IPS-18c (cell line): ENCODE data around the gene MRTO4.
"Not testable (repeated sequence)": the region's sequence is repeated elsewhere in the genome, so short reads cannot be mapped to it uniquely, and the experiment has no call there.

Experiments used
- H3K4me3 ChIP-seq: 2 replicates; pipeline ENCODE4 v1.7.0; 2013; ENCODE audit warnings: low read depth, mild to moderate bottlenecking, low read length, moderate library complexity; ENCODE audit not compliant: insufficient read depth
- H3K9me3 ChIP-seq: one replicate; pipeline ENCODE4 v1.6.1; 2013; ENCODE audit warnings: mild to moderate bottlenecking, low read length, moderate library complexity; ENCODE audit not compliant: control insufficient read depth, insufficient read depth

MRTO4 gene

GRCh38 chr1:19220080-19220846, 31.3 kb upstream of the MRTO4 start:
- no peak overlapping the region for H3K4me3 ChIP-seq
- H3K9me3 ChIP-seq = no peaks in the 10 kb centered on the region

- Histone ChIP-seq H3K4me3 (no peak overlapping the region), H3K9me3 (no peaks in the 10 kb centered on the region)
Measured at GRCh38 chr1:19220991-19221390, 30.6 kb upstream of the MRTO4 start.

DNA sequence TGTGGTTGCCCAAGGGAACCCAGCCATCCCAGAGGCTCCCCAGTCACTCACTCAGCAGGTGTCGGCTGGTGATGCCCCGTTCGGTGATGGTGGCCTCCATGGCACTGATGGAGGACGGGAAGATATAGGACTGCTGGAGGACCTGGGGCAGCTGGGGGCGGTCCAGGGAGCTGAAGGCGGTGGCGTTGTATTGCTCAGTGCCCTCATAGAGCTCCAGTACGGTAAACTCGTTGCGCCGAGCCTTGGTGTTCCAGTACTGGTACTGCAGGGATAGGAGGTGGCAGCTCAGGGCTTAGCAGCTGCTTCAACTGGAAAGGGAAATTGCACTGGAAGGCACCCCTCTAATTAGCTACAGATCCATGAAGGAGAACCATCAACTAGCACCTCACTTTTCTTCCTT, 29.0 kb upstream of the MRTO4 start:
- Histone ChIP-seq H3K9me3 (no peaks in the 10 kb centered on the region), H3K4me3 (no peak overlapping the region)

- no peaks in the 10 kb centered on the region for H3K9me3 ChIP-seq
- no peak overlapping the region for H3K4me3 ChIP-seq
Measured at GRCh38 chr1:19222979-19223824, 28.4 kb upstream of the MRTO4 start.

DNA sequence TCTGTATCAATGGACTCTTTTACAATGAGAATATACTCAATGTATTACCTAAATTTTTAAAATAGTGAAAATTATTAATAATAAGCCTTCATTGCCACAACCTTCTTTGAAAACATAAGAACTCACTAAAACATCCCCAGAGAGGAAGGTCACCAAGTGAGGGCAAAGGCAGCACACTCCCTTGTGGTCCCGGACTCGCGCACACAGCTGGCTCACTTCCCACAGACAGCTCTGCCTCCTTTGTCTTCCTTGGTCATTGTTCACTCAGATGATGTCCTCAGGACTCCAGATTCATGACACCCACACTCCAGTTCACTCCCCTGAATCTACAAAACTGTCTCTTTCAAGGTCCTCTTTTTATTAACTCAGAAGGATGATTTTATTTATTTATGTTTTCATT, 22.4 kb upstream of the MRTO4 start:
- Histone ChIP-seq H3K4me3 (no peak overlapping the region), H3K9me3 (no peaks in the 10 kb centered on the region)

DNA sequence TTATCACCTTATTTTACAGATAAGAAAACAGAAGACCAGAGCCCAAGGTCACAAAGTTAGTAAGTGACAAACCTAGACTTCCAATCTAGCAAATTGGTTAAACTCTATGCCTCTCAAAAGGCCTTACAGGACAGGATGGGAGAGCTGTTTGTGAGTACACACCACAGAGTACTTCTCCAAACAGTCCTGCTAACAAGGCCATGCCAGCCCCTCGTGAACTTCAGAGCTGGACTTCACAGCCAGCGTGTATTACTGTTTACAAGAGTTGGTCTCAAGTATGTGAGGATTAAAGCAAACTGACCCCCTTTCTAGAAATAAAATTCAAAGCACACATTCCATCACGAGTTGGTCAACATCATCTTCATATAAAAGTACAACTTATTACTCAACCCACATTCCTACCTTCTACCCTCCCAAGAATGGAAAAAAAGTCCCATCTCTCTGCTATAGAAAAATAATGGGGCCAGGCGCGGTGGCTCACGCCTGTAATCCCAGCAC, 21.7 kb upstream of the MRTO4 start:
- no peaks in the 10 kb centered on the region for H3K9me3 ChIP-seq
- no peak overlapping the region for H3K4me3 ChIP-seq

DNA sequence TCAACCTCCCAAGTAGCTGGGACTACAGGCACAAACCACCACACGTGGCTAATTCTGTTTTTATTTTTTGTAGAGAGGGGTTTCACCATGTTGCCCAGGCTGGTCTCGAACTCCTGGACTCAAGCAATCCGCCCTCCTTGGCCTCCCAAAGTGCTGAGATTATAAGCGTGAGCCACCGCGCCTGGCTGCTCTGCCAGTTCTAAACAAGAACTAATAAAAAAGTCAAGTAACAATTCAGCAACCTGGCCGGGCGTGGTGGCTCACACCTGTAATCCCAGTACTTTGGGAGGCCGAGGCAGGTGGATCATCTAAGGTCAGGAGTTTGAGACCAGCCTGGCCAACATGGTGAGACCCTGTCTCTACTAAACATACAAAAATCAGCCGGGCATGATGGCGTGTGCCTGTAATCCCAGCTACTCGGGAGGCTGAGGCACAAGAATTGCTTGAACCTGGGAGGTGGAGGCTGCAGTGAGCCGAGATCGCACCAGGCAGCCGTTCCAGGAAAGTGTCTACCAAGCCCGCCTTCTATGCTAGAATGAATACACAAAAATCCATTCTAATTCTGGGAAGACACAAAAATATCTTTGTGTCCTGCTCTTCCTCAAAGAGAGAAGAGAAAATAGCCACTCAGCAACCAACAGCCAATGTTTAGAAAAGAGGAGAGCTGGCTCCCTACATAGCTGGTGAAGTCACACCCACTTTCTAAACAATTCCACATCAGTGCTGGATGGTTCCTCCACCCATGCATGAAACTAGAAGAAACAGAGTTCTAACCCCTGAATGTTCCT, 19.7 kb upstream of the MRTO4 start:
- not testable (repeated sequence) for H3K4me3 ChIP-seq, H3K9me3 ChIP-seq

DNA sequence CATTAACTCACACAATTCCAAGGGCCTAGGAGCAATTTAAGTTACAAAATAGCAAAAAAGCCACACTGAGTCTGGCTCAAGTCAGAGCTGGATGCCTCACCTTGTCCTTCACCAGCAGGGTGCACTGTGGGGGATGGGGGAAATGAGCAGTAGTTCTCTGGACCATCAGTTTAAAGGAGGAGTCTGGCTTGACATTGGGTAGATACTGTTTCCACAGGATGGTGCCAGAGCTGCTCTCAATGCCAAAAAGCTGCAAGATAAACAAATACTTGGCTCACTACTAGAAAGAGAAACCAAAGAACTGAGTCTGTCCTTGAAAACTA, 19.1 kb upstream of the MRTO4 start:
- H3K9me3 ChIP-seq = no peaks in the 10 kb centered on the region
- H3K4me3 ChIP-seq = no peak overlapping the region

GRCh38 chr1:19234224-19234623, 17.4 kb upstream of the MRTO4 start:
- Histone ChIP-seq H3K4me3 (no peak overlapping the region), H3K9me3 (no peaks in the 10 kb centered on the region)

DNA sequence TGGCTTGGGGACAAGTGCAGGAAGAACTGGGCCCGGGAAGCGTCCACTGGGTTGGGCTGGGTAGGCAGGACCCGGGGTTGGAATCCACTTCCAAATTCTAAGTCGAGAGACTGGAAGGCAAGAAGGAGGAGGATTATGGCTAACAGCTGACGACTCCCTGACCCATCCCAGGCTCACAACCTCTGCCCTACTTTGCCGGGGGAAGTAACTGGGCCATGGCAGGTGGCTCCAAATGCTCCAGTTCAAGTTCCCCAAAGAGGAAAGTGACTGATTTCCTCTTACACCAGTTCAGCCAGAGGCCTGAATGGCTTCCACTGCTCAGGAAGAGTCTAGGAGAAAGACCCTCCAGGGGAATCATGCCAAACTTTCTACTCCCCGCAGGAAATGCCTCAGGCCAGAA, 11.7 kb upstream of the MRTO4 start:
- no peak overlapping the region for H3K4me3 ChIP-seq
- H3K9me3 ChIP-seq = no peaks in the 10 kb centered on the region

- H3K4me3 ChIP-seq = no peak overlapping the region
- H3K9me3 ChIP-seq = no peaks in the 10 kb centered on the region
Measured at GRCh38 chr1:19240673-19241538, 10.7 kb upstream of the MRTO4 start.

- H3K4me3 ChIP-seq = peak overlapping the region; percentile 99
- H3K9me3 ChIP-seq = no peaks in the 10 kb centered on the region
Measured at GRCh38 chr1:19250629-19251304, 838 bp upstream of the MRTO4 start.

DNA sequence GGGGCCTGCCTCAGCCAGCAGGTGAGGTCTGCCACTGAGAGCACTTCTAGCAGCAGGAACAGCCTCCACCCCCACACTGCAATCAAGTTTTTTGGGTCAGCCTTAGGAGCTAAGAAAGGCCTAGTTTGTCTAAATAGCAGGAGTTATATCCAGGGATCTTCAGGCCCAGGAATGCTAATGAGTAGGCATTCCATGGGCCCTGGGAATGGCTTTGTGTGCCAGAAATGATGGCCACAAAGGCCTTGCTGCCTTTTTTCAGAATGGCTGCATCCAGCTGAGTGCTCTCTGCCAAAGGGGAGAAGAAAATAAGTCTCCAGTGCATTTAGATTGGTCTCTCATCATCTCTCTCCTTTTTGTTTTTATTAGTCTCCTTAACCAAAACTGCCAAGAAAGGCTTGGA, 2.8 kb downstream of the MRTO4 start:
- Histone ChIP-seq H3K9me3 (no peaks in the 10 kb centered on the region), H3K4me3 (no peak overlapping the region)

- Histone ChIP-seq H3K9me3 (no peaks in the 10 kb centered on the region), H3K4me3 (no peak overlapping the region)
Measured at GRCh38 chr1:19255288-19255687, 3.7 kb downstream of the MRTO4 start.

- H3K9me3 ChIP-seq, H3K4me3 ChIP-seq: not testable (repeated sequence)
Measured at GRCh38 chr1:19256301-19256700, 4.7 kb downstream of the MRTO4 start.

DNA sequence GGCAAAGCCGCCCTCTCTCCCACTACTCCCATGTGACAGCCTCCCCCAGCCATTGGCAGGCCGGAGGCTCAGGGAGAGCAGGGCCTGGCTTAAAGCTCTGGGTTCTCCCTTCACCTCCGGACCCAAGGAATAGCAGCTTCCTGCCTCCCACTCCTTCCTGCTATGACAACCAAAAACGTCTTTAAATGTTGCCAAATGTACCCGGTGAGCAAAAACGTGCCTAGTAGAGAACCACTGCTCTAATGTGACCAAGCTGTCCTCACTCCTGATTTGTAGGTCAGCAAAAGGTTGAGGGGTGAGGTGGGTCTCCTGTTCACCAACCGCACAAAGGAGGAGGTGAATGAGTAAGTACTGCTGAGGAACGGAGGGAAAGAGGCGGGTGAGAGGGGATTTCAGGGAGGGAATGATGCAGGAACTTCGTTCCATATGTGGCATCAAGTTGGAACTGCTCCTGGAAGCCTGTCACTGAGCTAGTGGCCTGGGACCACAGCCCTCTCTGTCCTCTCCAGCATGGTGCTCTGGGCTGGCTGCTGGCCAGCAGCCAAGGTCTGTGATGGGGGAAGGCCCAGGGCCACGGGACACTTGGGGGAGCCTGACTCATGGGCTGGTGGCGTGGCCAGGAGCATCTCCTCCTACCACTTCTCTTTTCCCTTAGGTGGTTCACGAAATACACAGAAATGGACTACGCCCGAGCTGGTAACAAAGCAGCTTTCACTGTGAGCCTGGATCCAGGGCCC, 5.7 kb downstream of the MRTO4 start:
- Histone ChIP-seq H3K9me3 (no peaks in the 10 kb centered on the region), H3K4me3 (no peak overlapping the region)
